ENCODE data around the gene FBXL13. TPM values are rescaled to one million over a fixed set of nuclear protein-coding genes. Genes with fewer than 3 reads are reported as not detected.
"Not testable (repeated sequence)": the region's sequence is repeated elsewhere in the genome, so short reads cannot be mapped to it uniquely, and the experiment has no call there.

The FBXL13 gene
- total RNA-seq, 1 donor from 2014 or later = 3.0 TPM

DNA sequence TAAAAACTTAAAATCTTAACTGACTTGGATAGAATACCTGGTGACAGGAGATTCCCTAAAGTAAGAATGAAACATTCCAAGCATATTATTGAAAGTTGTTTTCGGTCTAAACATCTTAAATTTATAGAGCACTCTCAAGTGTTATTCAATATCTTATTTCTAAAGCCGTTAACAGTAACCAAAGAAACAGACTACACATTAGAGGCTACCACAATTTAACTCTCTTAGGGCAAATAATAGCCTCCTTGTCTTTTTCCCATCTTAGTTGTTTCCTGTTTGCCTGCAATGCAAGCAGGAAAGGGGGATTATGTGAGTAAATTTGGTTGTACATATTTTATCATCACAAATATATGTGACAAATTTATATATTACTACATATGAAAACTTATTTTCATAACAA lies 42.9 kb upstream of the FBXL13 start:
- Histone ChIP-seq H3K4me1 (no peaks in the 10 kb centered on the region), H3K27ac (no peak overlapping the region), H3K9me3 (no peaks in the 10 kb centered on the region), H3K4me3 (no peak overlapping the region), H3K36me3 (peaks cover 19% of the 10 kb centered on the region), H3K27me3 (no peaks in the 10 kb centered on the region)
- TF ChIP-seq CTCF (IDR thresholded peaks at IDR 0.05) = no peak
- no peak for DNase-seq
- intact Hi-C loops (cut with DNase I) = no loop called here
- no peak for ATAC-seq

DNA sequence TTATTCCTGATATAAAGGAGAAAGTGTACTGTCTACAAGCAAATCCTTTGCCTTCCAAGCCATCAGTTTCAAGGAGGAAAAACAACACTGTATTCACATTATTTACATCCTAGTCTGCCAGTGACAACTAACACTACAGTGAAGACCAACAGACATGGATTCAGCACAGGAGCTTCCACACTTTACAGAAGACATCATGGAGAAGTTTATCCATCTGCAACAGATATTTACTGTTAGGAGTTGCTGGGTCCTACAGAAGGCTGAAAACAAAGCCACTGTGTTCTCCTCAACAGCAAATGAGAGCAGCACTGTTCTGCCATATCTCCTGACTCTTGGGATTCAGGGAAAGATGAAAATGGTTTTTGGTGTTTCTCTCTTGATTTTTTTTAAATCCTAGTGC lies 42.4 kb upstream of the FBXL13 start:
- ATAC-seq (no peak), DNase-seq (no peak)
- H3K9me3 ChIP-seq = no peaks in the 10 kb centered on the region
- no peak for TF ChIP-seq CTCF (IDR thresholded peaks at IDR 0.05)
- intact Hi-C loops (cut with DNase I) = no loop called here
- H3K4me3 ChIP-seq = no peak overlapping the region
- H3K27ac ChIP-seq = no peak overlapping the region
- no peaks in the 10 kb centered on the region for H3K27me3 ChIP-seq
- peaks cover 19% of the 10 kb centered on the region for H3K36me3 ChIP-seq
- no peaks in the 10 kb centered on the region for H3K4me1 ChIP-seq

GRCh38 chr7:103116511-103116910 lies 41.9 kb upstream of the FBXL13 start:
- H3K27me3 ChIP-seq = no peaks in the 10 kb centered on the region
- DNase-seq (no peak), ATAC-seq (no peak)
- H3K4me1 ChIP-seq = no peaks in the 10 kb centered on the region
- no peak for TF ChIP-seq CTCF (IDR thresholded peaks at IDR 0.05)
- H3K27ac ChIP-seq = no peak overlapping the region
- no peak overlapping the region for H3K4me3 ChIP-seq
- intact Hi-C loops (cut with DNase I) = no loop called here
- no peaks in the 10 kb centered on the region for H3K9me3 ChIP-seq
- peaks cover 16% of the 10 kb centered on the region for H3K36me3 ChIP-seq

GRCh38 chr7:103115771-103116170 lies 41.2 kb upstream of the FBXL13 start:
- Histone ChIP-seq H3K27ac (no peak overlapping the region), H3K9me3 (no peaks in the 10 kb centered on the region), H3K4me3 (no peak overlapping the region), H3K36me3 (peaks cover 9% of the 10 kb centered on the region), H3K27me3 (no peaks in the 10 kb centered on the region), H3K4me1 (no peaks in the 10 kb centered on the region)
- TF ChIP-seq CTCF (IDR thresholded peaks at IDR 0.05) = no peak
- intact Hi-C loops (cut with DNase I) = no loop called here
- no peak for DNase-seq
- ATAC-seq = no peak

GRCh38 chr7:103114576-103115008 lies 40.0 kb upstream of the FBXL13 start:
- Histone ChIP-seq H3K4me1 (no peaks in the 10 kb centered on the region), H3K4me3 (no peak overlapping the region), H3K27ac (no peak overlapping the region), H3K36me3 (peaks cover 3% of the 10 kb centered on the region), H3K9me3 (no peaks in the 10 kb centered on the region), H3K27me3 (no peaks in the 10 kb centered on the region)
- intact Hi-C loops (cut with DNase I) = no loop called here
- DNase-seq = no peak
- no peak for TF ChIP-seq CTCF (IDR thresholded peaks at IDR 0.05)
- no peak for ATAC-seq

GRCh38 chr7:103113164-103113563 lies 38.6 kb upstream of the FBXL13 start:
- no peak for TF ChIP-seq CTCF (IDR thresholded peaks at IDR 0.05)
- Histone ChIP-seq H3K36me3 (no peaks in the 10 kb centered on the region), H3K9me3 (no peaks in the 10 kb centered on the region), H3K27me3 (no peaks in the 10 kb centered on the region), H3K4me1 (no peaks in the 10 kb centered on the region), H3K27ac (no peak overlapping the region), H3K4me3 (no peak overlapping the region)
- intact Hi-C loops (cut with DNase I) = no loop called here
- ATAC-seq = no peak
- no peak for DNase-seq

GRCh38 chr7:103106703-103107070 lies 32.1 kb upstream of the FBXL13 start:
- DNase-seq; intact Hi-C loops (cut with DNase I); ATAC-seq; H3K27me3 ChIP-seq; H3K4me1 ChIP-seq; H3K27ac ChIP-seq; H3K4me3 ChIP-seq; H3K9me3 ChIP-seq: not testable (repeated sequence)
- peaks cover 32% of the 10 kb centered on the region for H3K36me3 ChIP-seq
